Gastrocnemius medialis (tissue), 4 donors: Measurements from ENCODE around the gene SH3TC1.

Experiments used
- CTCF ChIP-seq, 5 experiments: fragments of 450-650 bp in 3 of 5; fragments of 200-600 bp in 2 of 5; sonication (generic) in 2 of 5; IDR thresholded peaks in 4 of 5; conservative IDR thresholded peaks in 1 of 5; 1 replicate in 4 of 5; 2 replicates in 1 of 5; pipeline ENCODE4 v1.5.1; 2016 to 2019; ENCODE audit warnings: antibody characterized with exemption in 5 of 5, mild to moderate bottlenecking in 3 of 5, moderate library complexity in 3 of 5
- POLR2A ChIP-seq, 2 donors: fragments of 450-650 bp; IDR thresholded peaks; one replicate each; pipeline ENCODE4 v1.6.1; 2017; ENCODE audit warnings: antibody characterized with exemption in 2 of 2, mild to moderate bottlenecking in 2 of 2, moderate library complexity in 2 of 2

GRCh38 chr4:8173492-8174242, 25.4 kb upstream of the SH3TC1 start:
- TF ChIP-seq CTCF (IDR thresholded peaks at IDR 0.05 in 4 of 5, conservative IDR thresholded peaks at IDR 0.05 in 1 of 5) (no peak), POLR2A (IDR thresholded peaks at IDR 0.05) (no peak)
